ENCODE data around the gene LIX1.

- TF ChIP-seq ZSCAN30 (CRISPR knock-in tag; IDR thresholded peaks at IDR 0.05) (no peak), MAX (IDR thresholded peaks at IDR 0.05) (no peak), POLR2A (IDR thresholded peaks at IDR 0.05; ENCODE audit: insufficient read depth in 1 of 2, low read depth in 2 of 2, low read length in 2 of 2) (no peak)
Observed at GRCh38 chr5:97042996-97043395, 99.4 kb downstream of the LIX1 start.
